ENCODE measurements around the gene KIF2A. TPM values are rescaled to one million over a fixed set of nuclear protein-coding genes. Genes with fewer than 3 reads are reported as not detected.

The KIF2A gene
- total and polyA plus RNA-seq, 2 of the 13 experiments (the other 11 are each of a cell fraction or from before 2014, with no cell fraction given) = 8.5 to 19.2 TPM

DNA sequence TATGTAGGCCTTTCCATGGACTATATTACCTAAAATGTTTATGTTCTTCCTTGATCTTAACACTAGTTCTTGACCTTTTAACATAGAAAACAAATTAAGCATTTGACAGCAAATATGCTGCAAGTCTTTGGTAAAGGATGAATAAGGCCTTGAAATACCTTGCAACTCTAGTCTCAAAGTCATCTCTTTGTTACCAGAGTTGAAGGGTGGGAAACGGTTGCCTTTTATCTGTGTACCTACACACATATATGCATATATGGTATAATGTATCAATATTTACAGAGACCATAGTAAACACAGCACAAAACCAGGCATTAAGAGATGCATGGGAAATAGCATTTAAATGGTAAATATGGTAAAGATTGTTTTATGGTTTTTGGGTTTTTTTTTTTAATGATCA, 16.5 kb downstream of the KIF2A start (continued):
- TF ChIP-seq KMT2B (CRISPR knock-in tag; IDR thresholded peaks at IDR 0.05) (no peak), ZBTB42 (CRISPR knock-in tag; IDR thresholded peaks at IDR 0.05) (no peak), SMARCC2 (IDR thresholded peaks at IDR 0.05) (no peak), TP53 (CRISPR knock-in tag; conservative IDR thresholded peaks at IDR 0.05) (no peak), KDM3A (CRISPR knock-in tag; IDR thresholded peaks at IDR 0.05; ENCODE audit: low read depth) (no peak), ZNF775 (CRISPR knock-in tag; IDR thresholded peaks at IDR 0.05; ENCODE audit: borderline replicate concordance) (no peak), GLI4 (CRISPR knock-in tag; IDR thresholded peaks at IDR 0.05; ENCODE audit: borderline replicate concordance) (no peak), TARDBP (CRISPR knock-in tag; IDR thresholded peaks at IDR 0.05) (peak; percentile 61; the same call in 1 of the 2 replicates), SOX5 (CRISPR knock-in tag; IDR thresholded peaks at IDR 0.05; ENCODE audit: borderline replicate concordance) (peak; percentile 85), HCFC1 (IDR thresholded peaks at IDR 0.05; ENCODE audit: low read depth, low read length) (no peak), ZNF7 (CRISPR knock-in tag; IDR thresholded peaks at IDR 0.05) (no peak), NFE2L1 (CRISPR knock-in tag; IDR thresholded peaks at IDR 0.05; ENCODE audit: borderline replicate concordance) (no peak), ETV5 (CRISPR knock-in tag; IDR thresholded peaks at IDR 0.05; ENCODE audit: borderline replicate concordance) (no peak), ZNF333 (CRISPR knock-in tag; IDR thresholded peaks at IDR 0.05; ENCODE audit: borderline replicate concordance) (no peak), NKX3-1 (CRISPR knock-in tag; IDR thresholded peaks at IDR 0.05) (no peak; the same call in 1 of the 2 replicates), SALL2 (CRISPR knock-in tag; IDR thresholded peaks at IDR 0.05) (no peak)
- TF ChIP-seq, protein P1, sequence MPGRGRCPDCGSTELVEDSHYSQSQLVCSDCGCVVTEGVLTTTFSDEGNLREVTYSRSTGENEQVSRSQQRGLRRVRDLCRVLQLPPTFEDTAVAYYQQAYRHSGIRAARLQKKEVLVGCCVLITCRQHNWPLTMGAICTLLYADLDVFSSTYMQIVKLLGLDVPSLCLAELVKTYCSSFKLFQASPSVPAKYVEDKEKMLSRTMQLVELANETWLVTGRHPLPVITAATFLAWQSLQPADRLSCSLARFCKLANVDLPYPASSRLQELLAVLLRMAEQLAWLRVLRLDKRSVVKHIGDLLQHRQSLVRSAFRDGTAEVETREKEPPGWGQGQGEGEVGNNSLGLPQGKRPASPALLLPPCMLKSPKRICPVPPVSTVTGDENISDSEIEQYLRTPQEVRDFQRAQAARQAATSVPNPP (CRISPR knock-in tag; IDR thresholded peaks at IDR 0.05) = no peak
- TF ChIP-seq, protein P2, sequence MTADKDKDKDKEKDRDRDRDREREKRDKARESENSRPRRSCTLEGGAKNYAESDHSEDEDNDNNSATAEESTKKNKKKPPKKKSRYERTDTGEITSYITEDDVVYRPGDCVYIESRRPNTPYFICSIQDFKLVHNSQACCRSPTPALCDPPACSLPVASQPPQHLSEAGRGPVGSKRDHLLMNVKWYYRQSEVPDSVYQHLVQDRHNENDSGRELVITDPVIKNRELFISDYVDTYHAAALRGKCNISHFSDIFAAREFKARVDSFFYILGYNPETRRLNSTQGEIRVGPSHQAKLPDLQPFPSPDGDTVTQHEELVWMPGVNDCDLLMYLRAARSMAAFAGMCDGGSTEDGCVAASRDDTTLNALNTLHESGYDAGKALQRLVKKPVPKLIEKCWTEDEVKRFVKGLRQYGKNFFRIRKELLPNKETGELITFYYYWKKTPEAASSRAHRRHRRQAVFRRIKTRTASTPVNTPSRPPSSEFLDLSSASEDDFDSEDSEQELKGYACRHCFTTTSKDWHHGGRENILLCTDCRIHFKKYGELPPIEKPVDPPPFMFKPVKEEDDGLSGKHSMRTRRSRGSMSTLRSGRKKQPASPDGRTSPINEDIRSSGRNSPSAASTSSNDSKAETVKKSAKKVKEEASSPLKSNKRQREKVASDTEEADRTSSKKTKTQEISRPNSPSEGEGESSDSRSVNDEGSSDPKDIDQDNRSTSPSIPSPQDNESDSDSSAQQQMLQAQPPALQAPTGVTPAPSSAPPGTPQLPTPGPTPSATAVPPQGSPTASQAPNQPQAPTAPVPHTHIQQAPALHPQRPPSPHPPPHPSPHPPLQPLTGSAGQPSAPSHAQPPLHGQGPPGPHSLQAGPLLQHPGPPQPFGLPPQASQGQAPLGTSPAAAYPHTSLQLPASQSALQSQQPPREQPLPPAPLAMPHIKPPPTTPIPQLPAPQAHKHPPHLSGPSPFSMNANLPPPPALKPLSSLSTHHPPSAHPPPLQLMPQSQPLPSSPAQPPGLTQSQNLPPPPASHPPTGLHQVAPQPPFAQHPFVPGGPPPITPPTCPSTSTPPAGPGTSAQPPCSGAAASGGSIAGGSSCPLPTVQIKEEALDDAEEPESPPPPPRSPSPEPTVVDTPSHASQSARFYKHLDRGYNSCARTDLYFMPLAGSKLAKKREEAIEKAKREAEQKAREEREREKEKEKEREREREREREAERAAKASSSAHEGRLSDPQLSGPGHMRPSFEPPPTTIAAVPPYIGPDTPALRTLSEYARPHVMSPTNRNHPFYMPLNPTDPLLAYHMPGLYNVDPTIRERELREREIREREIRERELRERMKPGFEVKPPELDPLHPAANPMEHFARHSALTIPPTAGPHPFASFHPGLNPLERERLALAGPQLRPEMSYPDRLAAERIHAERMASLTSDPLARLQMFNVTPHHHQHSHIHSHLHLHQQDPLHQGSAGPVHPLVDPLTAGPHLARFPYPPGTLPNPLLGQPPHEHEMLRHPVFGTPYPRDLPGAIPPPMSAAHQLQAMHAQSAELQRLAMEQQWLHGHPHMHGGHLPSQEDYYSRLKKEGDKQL (CRISPR knock-in tag; IDR thresholded peaks at IDR 0.05; ENCODE audit: low read depth) = peak; percentile 97
- TF ChIP-seq, protein P3, sequence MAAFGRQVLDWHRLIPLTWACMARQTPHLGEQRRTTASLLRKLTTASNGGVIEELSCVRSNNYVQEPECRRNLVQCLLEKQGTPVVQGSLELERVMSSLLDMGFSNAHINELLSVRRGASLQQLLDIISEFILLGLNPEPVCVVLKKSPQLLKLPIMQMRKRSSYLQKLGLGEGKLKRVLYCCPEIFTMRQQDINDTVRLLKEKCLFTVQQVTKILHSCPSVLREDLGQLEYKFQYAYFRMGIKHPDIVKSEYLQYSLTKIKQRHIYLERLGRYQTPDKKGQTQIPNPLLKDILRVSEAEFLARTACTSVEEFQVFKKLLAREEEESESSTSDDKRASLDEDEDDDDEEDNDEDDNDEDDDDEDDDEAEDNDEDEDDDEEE (CRISPR knock-in tag; IDR thresholded peaks at IDR 0.05) = no peak
- TF ChIP-seq, protein P4, sequence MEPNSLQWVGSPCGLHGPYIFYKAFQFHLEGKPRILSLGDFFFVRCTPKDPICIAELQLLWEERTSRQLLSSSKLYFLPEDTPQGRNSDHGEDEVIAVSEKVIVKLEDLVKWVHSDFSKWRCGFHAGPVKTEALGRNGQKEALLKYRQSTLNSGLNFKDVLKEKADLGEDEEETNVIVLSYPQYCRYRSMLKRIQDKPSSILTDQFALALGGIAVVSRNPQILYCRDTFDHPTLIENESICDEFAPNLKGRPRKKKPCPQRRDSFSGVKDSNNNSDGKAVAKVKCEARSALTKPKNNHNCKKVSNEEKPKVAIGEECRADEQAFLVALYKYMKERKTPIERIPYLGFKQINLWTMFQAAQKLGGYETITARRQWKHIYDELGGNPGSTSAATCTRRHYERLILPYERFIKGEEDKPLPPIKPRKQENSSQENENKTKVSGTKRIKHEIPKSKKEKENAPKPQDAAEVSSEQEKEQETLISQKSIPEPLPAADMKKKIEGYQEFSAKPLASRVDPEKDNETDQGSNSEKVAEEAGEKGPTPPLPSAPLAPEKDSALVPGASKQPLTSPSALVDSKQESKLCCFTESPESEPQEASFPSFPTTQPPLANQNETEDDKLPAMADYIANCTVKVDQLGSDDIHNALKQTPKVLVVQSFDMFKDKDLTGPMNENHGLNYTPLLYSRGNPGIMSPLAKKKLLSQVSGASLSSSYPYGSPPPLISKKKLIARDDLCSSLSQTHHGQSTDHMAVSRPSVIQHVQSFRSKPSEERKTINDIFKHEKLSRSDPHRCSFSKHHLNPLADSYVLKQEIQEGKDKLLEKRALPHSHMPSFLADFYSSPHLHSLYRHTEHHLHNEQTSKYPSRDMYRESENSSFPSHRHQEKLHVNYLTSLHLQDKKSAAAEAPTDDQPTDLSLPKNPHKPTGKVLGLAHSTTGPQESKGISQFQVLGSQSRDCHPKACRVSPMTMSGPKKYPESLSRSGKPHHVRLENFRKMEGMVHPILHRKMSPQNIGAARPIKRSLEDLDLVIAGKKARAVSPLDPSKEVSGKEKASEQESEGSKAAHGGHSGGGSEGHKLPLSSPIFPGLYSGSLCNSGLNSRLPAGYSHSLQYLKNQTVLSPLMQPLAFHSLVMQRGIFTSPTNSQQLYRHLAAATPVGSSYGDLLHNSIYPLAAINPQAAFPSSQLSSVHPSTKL (CRISPR knock-in tag; IDR thresholded peaks at IDR 0.05) = peak; percentile 91
